Right lobe of liver (tissue), 4 donors: ENCODE results near the gene DNAH14.

ENCODE experiments used
- POLR2A ChIP-seq: fragments of 450-650 bp; IDR thresholded peaks from one replicate; pipeline ENCODE4 v1.6.1; 2017; ENCODE audit warnings: antibody characterized with exemption, mild to moderate bottlenecking
- TF ChIP-seq, protein P1 (sequence below), 4 donors: fragments of 200-600 bp in 3 of 4; fragments of 450-650 bp in 1 of 4; IDR thresholded peaks; one replicate each; pipeline versions ENCODE4 v1.5.1 to v1.8.0; 2016 to 2022; ENCODE audit warnings: antibody characterized with exemption in 4 of 4, mild to moderate bottlenecking in 2 of 4
- donor health status: DM: no; HTN: no; CAD: no.
- donor health status: DM: no; HTN: no; CAD: no.
- donor health status: DM: no; HTN: yes; CAD: no.

DNA sequence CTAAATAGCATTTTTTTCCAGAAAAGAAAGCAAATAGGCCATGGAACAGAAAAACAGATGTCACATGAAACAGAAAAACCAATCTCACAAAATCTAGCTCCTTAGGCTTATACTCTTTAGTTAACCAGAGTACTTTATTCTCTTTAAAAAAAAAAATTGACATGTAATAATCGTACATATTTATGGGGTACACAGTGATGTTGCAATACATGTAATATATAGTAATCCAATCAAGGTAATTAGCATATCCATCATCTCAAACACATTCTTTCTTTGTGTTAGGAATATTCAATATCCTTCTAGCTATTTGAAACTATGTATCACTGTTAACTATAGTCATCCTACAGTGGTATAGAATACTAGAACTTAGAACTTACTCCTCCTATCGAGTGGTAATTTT lies 478.3 kb downstream of the DNAH14 start:
- TF ChIP-seq POLR2A = no peak
- TF ChIP-seq, protein P1, sequence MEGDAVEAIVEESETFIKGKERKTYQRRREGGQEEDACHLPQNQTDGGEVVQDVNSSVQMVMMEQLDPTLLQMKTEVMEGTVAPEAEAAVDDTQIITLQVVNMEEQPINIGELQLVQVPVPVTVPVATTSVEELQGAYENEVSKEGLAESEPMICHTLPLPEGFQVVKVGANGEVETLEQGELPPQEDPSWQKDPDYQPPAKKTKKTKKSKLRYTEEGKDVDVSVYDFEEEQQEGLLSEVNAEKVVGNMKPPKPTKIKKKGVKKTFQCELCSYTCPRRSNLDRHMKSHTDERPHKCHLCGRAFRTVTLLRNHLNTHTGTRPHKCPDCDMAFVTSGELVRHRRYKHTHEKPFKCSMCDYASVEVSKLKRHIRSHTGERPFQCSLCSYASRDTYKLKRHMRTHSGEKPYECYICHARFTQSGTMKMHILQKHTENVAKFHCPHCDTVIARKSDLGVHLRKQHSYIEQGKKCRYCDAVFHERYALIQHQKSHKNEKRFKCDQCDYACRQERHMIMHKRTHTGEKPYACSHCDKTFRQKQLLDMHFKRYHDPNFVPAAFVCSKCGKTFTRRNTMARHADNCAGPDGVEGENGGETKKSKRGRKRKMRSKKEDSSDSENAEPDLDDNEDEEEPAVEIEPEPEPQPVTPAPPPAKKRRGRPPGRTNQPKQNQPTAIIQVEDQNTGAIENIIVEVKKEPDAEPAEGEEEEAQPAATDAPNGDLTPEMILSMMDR (IDR thresholded peaks at IDR 0.05) = no peak
